ENCODE measurements around the gene HIGD2B.

GRCh38 chr15:72706266-72706665, 20.3 kb upstream of the HIGD2B start:
- no peak for TF ChIP-seq POLR2A (IDR thresholded peaks at IDR 0.05)
- TF ChIP-seq, protein P1, sequence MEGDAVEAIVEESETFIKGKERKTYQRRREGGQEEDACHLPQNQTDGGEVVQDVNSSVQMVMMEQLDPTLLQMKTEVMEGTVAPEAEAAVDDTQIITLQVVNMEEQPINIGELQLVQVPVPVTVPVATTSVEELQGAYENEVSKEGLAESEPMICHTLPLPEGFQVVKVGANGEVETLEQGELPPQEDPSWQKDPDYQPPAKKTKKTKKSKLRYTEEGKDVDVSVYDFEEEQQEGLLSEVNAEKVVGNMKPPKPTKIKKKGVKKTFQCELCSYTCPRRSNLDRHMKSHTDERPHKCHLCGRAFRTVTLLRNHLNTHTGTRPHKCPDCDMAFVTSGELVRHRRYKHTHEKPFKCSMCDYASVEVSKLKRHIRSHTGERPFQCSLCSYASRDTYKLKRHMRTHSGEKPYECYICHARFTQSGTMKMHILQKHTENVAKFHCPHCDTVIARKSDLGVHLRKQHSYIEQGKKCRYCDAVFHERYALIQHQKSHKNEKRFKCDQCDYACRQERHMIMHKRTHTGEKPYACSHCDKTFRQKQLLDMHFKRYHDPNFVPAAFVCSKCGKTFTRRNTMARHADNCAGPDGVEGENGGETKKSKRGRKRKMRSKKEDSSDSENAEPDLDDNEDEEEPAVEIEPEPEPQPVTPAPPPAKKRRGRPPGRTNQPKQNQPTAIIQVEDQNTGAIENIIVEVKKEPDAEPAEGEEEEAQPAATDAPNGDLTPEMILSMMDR (IDR thresholded peaks at IDR 0.05), result no peak

All from testis (tissue), 2 donors.